ENCODE data around the gene ACE.

Gene ACE

GRCh38 chr17:63525190-63525946 is 48.5 kb downstream of the ACE start (continued):
- TF ChIP-seq, protein P1, sequence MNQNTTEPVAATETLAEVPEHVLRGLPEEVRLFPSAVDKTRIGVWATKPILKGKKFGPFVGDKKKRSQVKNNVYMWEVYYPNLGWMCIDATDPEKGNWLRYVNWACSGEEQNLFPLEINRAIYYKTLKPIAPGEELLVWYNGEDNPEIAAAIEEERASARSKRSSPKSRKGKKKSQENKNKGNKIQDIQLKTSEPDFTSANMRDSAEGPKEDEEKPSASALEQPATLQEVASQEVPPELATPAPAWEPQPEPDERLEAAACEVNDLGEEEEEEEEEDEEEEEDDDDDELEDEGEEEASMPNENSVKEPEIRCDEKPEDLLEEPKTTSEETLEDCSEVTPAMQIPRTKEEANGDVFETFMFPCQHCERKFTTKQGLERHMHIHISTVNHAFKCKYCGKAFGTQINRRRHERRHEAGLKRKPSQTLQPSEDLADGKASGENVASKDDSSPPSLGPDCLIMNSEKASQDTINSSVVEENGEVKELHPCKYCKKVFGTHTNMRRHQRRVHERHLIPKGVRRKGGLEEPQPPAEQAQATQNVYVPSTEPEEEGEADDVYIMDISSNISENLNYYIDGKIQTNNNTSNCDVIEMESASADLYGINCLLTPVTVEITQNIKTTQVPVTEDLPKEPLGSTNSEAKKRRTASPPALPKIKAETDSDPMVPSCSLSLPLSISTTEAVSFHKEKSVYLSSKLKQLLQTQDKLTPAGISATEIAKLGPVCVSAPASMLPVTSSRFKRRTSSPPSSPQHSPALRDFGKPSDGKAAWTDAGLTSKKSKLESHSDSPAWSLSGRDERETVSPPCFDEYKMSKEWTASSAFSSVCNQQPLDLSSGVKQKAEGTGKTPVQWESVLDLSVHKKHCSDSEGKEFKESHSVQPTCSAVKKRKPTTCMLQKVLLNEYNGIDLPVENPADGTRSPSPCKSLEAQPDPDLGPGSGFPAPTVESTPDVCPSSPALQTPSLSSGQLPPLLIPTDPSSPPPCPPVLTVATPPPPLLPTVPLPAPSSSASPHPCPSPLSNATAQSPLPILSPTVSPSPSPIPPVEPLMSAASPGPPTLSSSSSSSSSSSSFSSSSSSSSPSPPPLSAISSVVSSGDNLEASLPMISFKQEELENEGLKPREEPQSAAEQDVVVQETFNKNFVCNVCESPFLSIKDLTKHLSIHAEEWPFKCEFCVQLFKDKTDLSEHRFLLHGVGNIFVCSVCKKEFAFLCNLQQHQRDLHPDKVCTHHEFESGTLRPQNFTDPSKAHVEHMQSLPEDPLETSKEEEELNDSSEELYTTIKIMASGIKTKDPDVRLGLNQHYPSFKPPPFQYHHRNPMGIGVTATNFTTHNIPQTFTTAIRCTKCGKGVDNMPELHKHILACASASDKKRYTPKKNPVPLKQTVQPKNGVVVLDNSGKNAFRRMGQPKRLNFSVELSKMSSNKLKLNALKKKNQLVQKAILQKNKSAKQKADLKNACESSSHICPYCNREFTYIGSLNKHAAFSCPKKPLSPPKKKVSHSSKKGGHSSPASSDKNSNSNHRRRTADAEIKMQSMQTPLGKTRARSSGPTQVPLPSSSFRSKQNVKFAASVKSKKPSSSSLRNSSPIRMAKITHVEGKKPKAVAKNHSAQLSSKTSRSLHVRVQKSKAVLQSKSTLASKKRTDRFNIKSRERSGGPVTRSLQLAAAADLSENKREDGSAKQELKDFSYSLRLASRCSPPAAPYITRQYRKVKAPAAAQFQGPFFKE (tag by site-specific recombination; IDR thresholded peaks at IDR 0.05; ENCODE audit: borderline replicate concordance) = no peak
- TF ChIP-seq ZBTB7A (tag by site-specific recombination; IDR thresholded peaks at IDR 0.05; ENCODE audit: low read depth) (no peak), HOXA7 (CRISPR knock-in tag; IDR thresholded peaks at IDR 0.05; ENCODE audit: borderline replicate concordance) (no peak), SCRT1 (tag by site-specific recombination; IDR thresholded peaks at IDR 0.05; ENCODE audit: borderline replicate concordance) (peak; percentile 77; the same call in 1 of the 2 replicates), BCL11B (tag by site-specific recombination; IDR thresholded peaks at IDR 0.05; ENCODE audit: low read depth) (no peak), ZNF335 (tag by site-specific recombination; conservative IDR thresholded peaks at IDR 0.05) (peak; percentile 32; the same call in 1 of the 2 replicates), YY1 (tag by site-specific recombination; IDR thresholded peaks at IDR 0.05) (no peak), ZSCAN5A (tag by site-specific recombination; IDR thresholded peaks at IDR 0.05) (no peak), ZNF274 (IDR thresholded peaks at IDR 0.05; ENCODE audit: low read length) (no peak), ZNF274 (tag by site-specific recombination; IDR thresholded peaks at IDR 0.05; ENCODE audit: borderline replicate concordance) (no peak)
- TF ChIP-seq, protein P2, sequence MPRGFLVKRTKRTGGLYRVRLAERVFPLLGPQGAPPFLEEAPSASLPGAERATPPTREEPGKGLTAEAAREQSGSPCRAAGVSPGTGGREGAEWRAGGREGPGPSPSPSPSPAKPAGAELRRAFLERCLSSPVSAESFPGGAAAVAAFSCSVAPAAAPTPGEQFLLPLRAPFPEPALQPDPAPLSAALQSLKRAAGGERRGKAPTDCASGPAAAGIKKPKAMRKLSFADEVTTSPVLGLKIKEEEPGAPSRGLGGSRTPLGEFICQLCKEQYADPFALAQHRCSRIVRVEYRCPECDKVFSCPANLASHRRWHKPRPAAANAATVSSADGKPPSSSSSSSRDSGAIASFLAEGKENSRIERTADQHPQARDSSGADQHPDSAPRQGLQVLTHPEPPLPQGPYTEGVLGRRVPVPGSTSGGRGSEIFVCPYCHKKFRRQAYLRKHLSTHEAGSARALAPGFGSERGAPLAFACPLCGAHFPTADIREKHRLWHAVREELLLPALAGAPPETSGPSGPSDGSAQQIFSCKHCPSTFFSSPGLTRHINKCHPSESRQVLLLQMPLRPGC (tag by site-specific recombination; IDR thresholded peaks at IDR 0.05) = no peak

DNA sequence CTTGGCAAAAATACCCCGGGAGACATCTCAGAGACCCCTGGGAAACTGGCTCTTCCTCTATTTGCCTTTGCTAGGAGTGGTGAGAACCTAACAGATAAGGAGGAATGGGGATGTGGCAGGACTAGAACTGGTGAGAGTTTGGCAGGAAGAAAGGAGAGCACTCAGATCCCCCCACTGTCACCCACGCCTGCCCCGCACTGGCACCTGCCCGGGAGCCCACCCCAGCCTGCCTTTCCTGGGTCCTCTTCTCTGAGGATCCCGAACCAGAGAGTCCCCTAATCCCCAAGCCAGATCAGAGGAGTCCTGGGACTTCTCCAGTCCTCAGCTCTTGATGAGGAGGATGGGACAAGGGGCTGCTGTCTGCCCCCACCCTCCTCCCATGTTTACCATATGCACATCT is 50.0 kb downstream of the ACE start:
- H3K4me1 ChIP-seq (ENCODE audit: control insufficient read depth, insufficient read depth, low read length) = no peaks in the 10 kb centered on the region
- ChIA-PET CTCF (interaction anchor here (0.6 to 2.6 kb wide), 2 partner anchors 9 to 101 kb away, joined by 3 to 7 read pairs; no protein-coding TSS in a partner anchor), POLR2A (no interaction called here)
- TF ChIP-seq ZNF76 (tag by site-specific recombination; IDR thresholded peaks at IDR 0.05; ENCODE audit: borderline replicate concordance, low read depth) (no peak), SP2 (tag by site-specific recombination; IDR thresholded peaks at IDR 0.05) (no peak), KLF9 (tag by site-specific recombination; IDR thresholded peaks at IDR 0.05; ENCODE audit: low read depth) (no peak), ZNF610 (tag by site-specific recombination; IDR thresholded peaks at IDR 0.05; ENCODE audit: borderline replicate concordance) (no peak), ZNF654 (tag by site-specific recombination; IDR thresholded peaks at IDR 0.05; ENCODE audit: low read depth) (no peak), ZBTB48 (tag by site-specific recombination; IDR thresholded peaks at IDR 0.05) (no peak), ZSCAN23 (tag by site-specific recombination; IDR thresholded peaks at IDR 0.05) (no peak), ZNF473 (tag by site-specific recombination; IDR thresholded peaks at IDR 0.05) (no peak)
- no peaks in the 10 kb centered on the region for H3K36me3 ChIP-seq (ENCODE audit: control insufficient read depth in 2 of 2, insufficient read depth in 1 of 2, low read length in 2 of 2)
- H3K27ac ChIP-seq (ENCODE audit: extremely low read depth, low read depth, low read length) = no peak overlapping the region
- H3K9me3 ChIP-seq (ENCODE audit: control insufficient read depth, insufficient read depth, low read depth, low read length) = no peaks in the 10 kb centered on the region
- H3K4me3 ChIP-seq (ENCODE audit: low read depth, low read length) = no peak overlapping the region

All from HEK293 (cell line).